Smooth muscle cell (in vitro differentiated cells): ENCODE data around the gene RAD51B. TPM values are rescaled to one million over a fixed set of nuclear protein-coding genes. Genes with fewer than 3 reads are reported as not detected.

Experiments
- DNase-seq: peaks from one replicate; lab custom pipeline; 2025; ENCODE audit not compliant: unreplicated experiment; lab: John Stamatoyannopoulos, UW
- H2AFZ ChIP-seq: fragments of 200-600 bp; sonication (generic); 2 replicates; pipeline ENCODE4 v1.6.0; 2016; ENCODE audit warnings: antibody characterized with exemption, low read depth, mild to moderate bottlenecking
- H3F3A ChIP-seq: fragments of 200-600 bp; sonication (generic); 2 replicates; pipeline ENCODE4 v1.6.0; 2017; ENCODE audit warnings: antibody characterized with exemption, low read depth
- H3K27ac ChIP-seq: fragments of 200-600 bp; sonication (generic); 2 replicates; pipeline ENCODE4 v1.5.1; 2016; ENCODE audit warnings: low read depth, mild to moderate bottlenecking
- H3K27me3 ChIP-seq: fragments of 200-600 bp; sonication (generic); 2 replicates; pipeline ENCODE4 v1.6.1; 2016; ENCODE audit warnings: low read depth, mild to moderate bottlenecking
- H3K36me3 ChIP-seq: fragments of 200-600 bp; sonication (generic); 2 replicates; pipeline ENCODE4 v1.5.1; 2016; ENCODE audit warnings: low read depth
- H3K4me1 ChIP-seq: fragments of 200-600 bp; sonication (generic); 2 replicates; pipeline ENCODE4 v1.5.1; 2016; ENCODE audit warnings: low read depth
- H3K4me2 ChIP-seq: fragments of 200-600 bp; sonication (generic); 2 replicates; pipeline ENCODE4 v1.6.0; 2016; ENCODE audit warnings: mild to moderate bottlenecking
- H3K4me3 ChIP-seq: fragments of 200-600 bp; sonication (generic); 2 replicates; pipeline ENCODE4 v1.5.1; 2016; ENCODE audit warnings: mild to moderate bottlenecking
- H3K79me2 ChIP-seq: fragments of 200-600 bp; sonication (generic); 2 replicates; pipeline ENCODE4 v1.6.0; 2016; ENCODE audit warnings: low read depth, mild to moderate bottlenecking
- H3K9ac ChIP-seq: fragments of 200-600 bp; sonication (generic); 2 replicates; pipeline ENCODE4 v1.6.0; 2016; ENCODE audit warnings: low read depth
- H3K9me3 ChIP-seq: fragments of 200-600 bp; sonication (generic); replicated peaks from 2 replicates; pipeline ENCODE4 v1.5.1; 2016; ENCODE audit warnings: low read depth
- H4K20me1 ChIP-seq: fragments of 200-600 bp; sonication (generic); 2 replicates; pipeline ENCODE4 v1.6.0; 2016; ENCODE audit warnings: low read depth
- CTCF ChIP-seq: fragments of 200-600 bp; sonication (generic); IDR thresholded peaks from 2 replicates; pipeline ENCODE4 v1.5.1; 2017; ENCODE audit warnings: borderline replicate concordance, mild to moderate bottlenecking, antibody characterized with exemption; ENCODE audit not compliant: insufficient read depth, poor library complexity, severe bottlenecking
- WGBS: methylation state at CpG from one replicate; pipeline ENCODE4 v1.1.7; 2016; ENCODE audit warnings: low lambda C conversion rate; 5-methylcytosine and 5-hydroxymethylcytosine counted together
- polyA plus RNA-seq: library from polyadenylated mRNA; unstranded; fragments of >200 nt; fragmentation: Nextera tagmentation; extraction: Ambion mirVana; gene quantifications from 2 replicates; pipeline ENCODE4 v1.2.1, GENCODE V29; 2016
- total RNA-seq: library from RNA; depleted of rRNA; stranded (reverse); fragments of >200 nt; gene quantifications from 2 replicates; pipeline ENCODE4 v1.2.3, GENCODE V29; 2014

RAD51B gene
- total and polyA plus RNA-seq, 2 experiments from 2014 or later, result 4.6 to 5.3 TPM

GRCh38 chr14:68106905-68107304, 287.3 kb downstream of the RAD51B start:
- H3F3A ChIP-seq, result peaks cover 53% of the 10 kb centered on the region
- peak overlapping the region; percentile 85 for H3K9ac ChIP-seq
- peak overlapping the region; percentile 100 for H3K27ac ChIP-seq
- peak overlapping the region; percentile 64 for H3K4me2 ChIP-seq
- 92% methylated on average over 2 of the region's 2 CpGs for WGBS
- peaks cover 52% of the 10 kb centered on the region for H3K4me1 ChIP-seq
- no peaks in the 10 kb centered on the region for H3K36me3 ChIP-seq
- H3K27me3 ChIP-seq, result no peaks in the 10 kb centered on the region
- no peak overlapping the region for H2AFZ ChIP-seq
- no peak overlapping the region for H3K4me3 ChIP-seq
- DNase-seq, result no peak
- H4K20me1 ChIP-seq, result no peaks in the 10 kb centered on the region
- TF ChIP-seq CTCF, result no peak
- no peaks in the 10 kb centered on the region for H3K79me2 ChIP-seq
- H3K9me3 ChIP-seq, result peaks cover 2% of the 10 kb centered on the region

GRCh38 chr14:68109132-68109900, 289.7 kb downstream of the RAD51B start:
- Histone ChIP-seq H3F3A (peaks cover 37% of the 10 kb centered on the region), H3K36me3 (no peaks in the 10 kb centered on the region), H3K27me3 (no peaks in the 10 kb centered on the region), H2AFZ (no peak overlapping the region), H4K20me1 (no peaks in the 10 kb centered on the region), H3K4me1 (peaks cover 45% of the 10 kb centered on the region), H3K79me2 (no peaks in the 10 kb centered on the region), H3K27ac (peak overlapping the region; percentile 100), H3K9me3 (no peaks in the 10 kb centered on the region), H3K4me2 (peak overlapping the region; percentile 56), H3K4me3 (no peak overlapping the region), H3K9ac (no peak overlapping the region)
- WGBS, result 18% methylated on average over 4 of the region's 4 CpGs
- DNase-seq, result no peak
- no peak for TF ChIP-seq CTCF

DNA sequence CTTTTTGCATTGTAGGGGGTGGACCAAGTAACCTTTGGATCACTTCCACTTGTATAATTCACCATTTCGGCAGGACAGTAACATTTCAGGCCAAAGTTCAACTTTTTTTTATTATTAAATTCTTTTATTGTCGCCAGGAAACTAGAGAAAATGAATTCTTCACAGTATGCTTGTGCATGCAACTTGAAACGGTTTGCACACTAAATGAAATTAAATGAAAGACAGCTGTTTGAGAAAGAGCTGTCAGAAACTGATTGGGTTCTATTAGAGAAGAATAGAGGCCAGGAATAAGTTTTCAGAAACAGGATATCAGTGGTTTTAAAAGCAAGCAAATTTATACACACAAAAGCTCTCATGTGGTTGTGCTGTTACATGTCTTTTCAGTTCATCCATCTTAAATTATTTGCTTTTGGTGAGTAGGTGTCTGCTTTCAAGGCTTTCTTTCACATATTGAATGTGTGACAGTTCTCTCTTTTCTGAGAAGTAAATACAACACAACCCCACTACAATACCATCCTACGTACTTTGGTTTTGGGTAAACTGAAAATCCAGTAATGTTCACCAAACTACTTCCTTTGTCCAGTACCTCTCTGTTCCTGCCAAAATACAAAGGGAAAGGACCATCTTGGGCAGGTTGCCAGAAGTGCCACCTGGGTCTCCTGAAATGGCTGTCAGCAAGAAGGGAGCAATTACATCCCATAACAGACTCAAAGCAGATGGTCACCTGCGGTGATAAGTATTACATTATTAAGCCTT, 291.7 kb downstream of the RAD51B start:
- peak overlapping the region; percentile 100 for H3K27ac ChIP-seq
- TF ChIP-seq CTCF, result no peak
- H3K4me1 ChIP-seq, result peaks cover 27% of the 10 kb centered on the region
- H4K20me1 ChIP-seq, result no peaks in the 10 kb centered on the region
- no peaks in the 10 kb centered on the region for H3K27me3 ChIP-seq
- H3K9ac ChIP-seq, result no peak overlapping the region
- no peak overlapping the region for H3K4me3 ChIP-seq
- DNase-seq, result no peak
- no peaks in the 10 kb centered on the region for H3K9me3 ChIP-seq
- peak overlapping the region; percentile 29 for H3K4me2 ChIP-seq
- no peaks in the 10 kb centered on the region for H3K79me2 ChIP-seq
- H3F3A ChIP-seq, result peaks cover 29% of the 10 kb centered on the region
- WGBS, result 81% methylated on average over 5 of the region's 5 CpGs
- H3K36me3 ChIP-seq, result no peaks in the 10 kb centered on the region
- peak overlapping the region; percentile 5 for H2AFZ ChIP-seq
